Activated CD4-positive, alpha-beta T cell treated with anti-CD3 and anti-CD28 coated beads, Interleukin-2, amount 10 ng/mL, durations not matched to agents 7 days and 5 days (primary cell): Measurements from ENCODE around the gene PROKR1. TPM values are rescaled to one million over a fixed set of nuclear protein-coding genes. Genes with fewer than 3 reads are reported as not detected.
"Not testable (repeated sequence)": the region's sequence is repeated elsewhere in the genome, so short reads cannot be mapped to it uniquely, and the experiment has no call there.

ENCODE experiments used
- CTCF ChIA-PET: fragments of 350-600 bp; sonication (Branson Sonifier 250); formaldehyde crosslinking; loops from one replicate; lab custom pipeline; 2021; ENCODE audit warnings: antibody characterized with exemption; lab: Charles Lee
- POLR2A ChIA-PET: fragments of 350-600 bp; sonication (Branson Sonifier 250); formaldehyde crosslinking; loops from one replicate; lab custom pipeline; 2021; ENCODE audit warnings: antibody characterized with exemption; lab: Charles Lee
- DNase-seq: peaks from one replicate; pipeline ENCODE4 v3.0.0-alpha.2; 2020
- H3K27ac Mint-ChIP-seq: one replicate; pipeline ENCODE4 v1.8.0; 2021; ENCODE audit warnings: mild to moderate bottlenecking, moderate library complexity, mixed read lengths
- H3K27me3 Mint-ChIP-seq: one replicate; pipeline ENCODE4 v1.8.0; 2021; ENCODE audit warnings: mixed read lengths
- H3K36me3 Mint-ChIP-seq: one replicate; pipeline ENCODE4 v1.8.0; 2021; ENCODE audit warnings: low read depth, mixed read lengths
- H3K4me1 Mint-ChIP-seq: one replicate; pipeline ENCODE4 v1.8.0; 2021; ENCODE audit warnings: mixed read lengths
- H3K4me3 Mint-ChIP-seq: one replicate; pipeline ENCODE4 v1.8.0; 2021; ENCODE audit warnings: mild to moderate bottlenecking, moderate library complexity, mixed read lengths
- H3K9me3 Mint-ChIP-seq: one replicate; pipeline ENCODE4 v1.8.0; 2021; ENCODE audit warnings: mixed read lengths
- total RNA-seq, 2 experiments: library from RNA; stranded (reverse); gene quantifications; one replicate each; pipeline ENCODE4 v1.2.3, GENCODE V29; 2021

The PROKR1 gene
- not detected for total RNA-seq

- ChIA-PET CTCF (interaction anchor here (1.2 kb wide), 1 partner anchor 16 kb away, joined by 3 read pairs; no protein-coding TSS in a partner anchor), POLR2A (interaction anchor here (1.0 kb wide), 1 partner anchor 10 kb away, joined by 7 read pairs; no protein-coding TSS in a partner anchor)
- no peak within 1 kb of the TSS for H3K27ac Mint-ChIP-seq
- H3K9me3 Mint-ChIP-seq, result peaks cover 6% of the 10 kb centered on the region
- H3K4me1 Mint-ChIP-seq, result peaks cover 12% of the 10 kb centered on the region
- DNase-seq, result no peak
- H3K36me3 Mint-ChIP-seq, result peaks cover 1% of the 10 kb centered on the region
- peaks cover 72% of the 10 kb centered on the region for H3K27me3 Mint-ChIP-seq
- peak within 1 kb of the TSS; percentile 39 for H3K4me3 Mint-ChIP-seq
Observed at GRCh38 chr2:68643011-68643873, at the start of gene PROKR1. Gene PROKR1 (plus strand): TSS chr2:68643579. CDS start chr2:68645822, 2,243 bp downstream.

- peaks cover 9% of the 10 kb centered on the region for H3K27me3 Mint-ChIP-seq
- no peaks in the 10 kb centered on the region for H3K36me3 Mint-ChIP-seq
- H3K9me3 Mint-ChIP-seq, result peaks cover 2% of the 10 kb centered on the region
- H3K4me1 Mint-ChIP-seq, result peaks cover 11% of the 10 kb centered on the region
- no peak for DNase-seq
- POLR2A ChIA-PET, result no interaction called here
- no peak overlapping the region for H3K27ac Mint-ChIP-seq
- H3K4me3 Mint-ChIP-seq, result no peak overlapping the region
- CTCF ChIA-PET, result interaction anchor here (0.8 kb wide), 1 partner anchor 342 kb away, joined by 3 read pairs; no protein-coding TSS in a partner anchor
Observed at GRCh38 chr2:68594041-68594440, 49.3 kb upstream of the PROKR1 start.

GRCh38 chr2:68594674-68595492 lies 48.5 kb upstream of the PROKR1 start:
- Mint-ChIP-seq H3K27ac (no peak overlapping the region), H3K36me3 (no peaks in the 10 kb centered on the region), H3K4me1 (peaks cover 11% of the 10 kb centered on the region), H3K9me3 (peaks cover 4% of the 10 kb centered on the region), H3K4me3 (no peak overlapping the region), H3K27me3 (peaks cover 17% of the 10 kb centered on the region)
- ChIA-PET CTCF (interaction anchor here (0.6 to 1.7 kb wide), 16 partner anchors 10 to 341 kb away, joined by 3 to 8 read pairs (median 3); no protein-coding TSS in a partner anchor), POLR2A (no interaction called here)
- peak; percentile 66 for DNase-seq

GRCh38 chr2:68595493-68595785 lies 47.9 kb upstream of the PROKR1 start:
- H3K27ac Mint-ChIP-seq, H3K36me3 Mint-ChIP-seq, H3K9me3 Mint-ChIP-seq, H3K4me3 Mint-ChIP-seq, DNase-seq, POLR2A ChIA-PET: not testable (repeated sequence)
- H3K27me3 Mint-ChIP-seq, result peaks cover 22% of the 10 kb centered on the region
- CTCF ChIA-PET, result interaction anchor here (0.6 to 1.8 kb wide), 17 partner anchors 8 to 332 kb away, joined by 3 to 8 read pairs (median 3); no protein-coding TSS in a partner anchor
- H3K4me1 Mint-ChIP-seq, result peaks cover 11% of the 10 kb centered on the region

GRCh38 chr2:68600495-68600894 lies 42.9 kb upstream of the PROKR1 start:
- DNase-seq, H3K4me1 Mint-ChIP-seq, H3K4me3 Mint-ChIP-seq, CTCF ChIA-PET, H3K27ac Mint-ChIP-seq, H3K36me3 Mint-ChIP-seq, POLR2A ChIA-PET: not testable (repeated sequence)
- peaks cover 43% of the 10 kb centered on the region for H3K27me3 Mint-ChIP-seq
- peaks cover 17% of the 10 kb centered on the region for H3K9me3 Mint-ChIP-seq

- no peak overlapping the region for H3K27ac Mint-ChIP-seq
- POLR2A ChIA-PET, result no interaction called here
- H3K36me3 Mint-ChIP-seq, result no peaks in the 10 kb centered on the region
- peaks cover 15% of the 10 kb centered on the region for H3K9me3 Mint-ChIP-seq
- no peak for DNase-seq
- no peaks in the 10 kb centered on the region for H3K4me1 Mint-ChIP-seq
- no peak overlapping the region for H3K4me3 Mint-ChIP-seq
- CTCF ChIA-PET, result no interaction called here
- H3K27me3 Mint-ChIP-seq, result peaks cover 39% of the 10 kb centered on the region
Observed at GRCh38 chr2:68603059-68603458, 40.3 kb upstream of the PROKR1 start.

GRCh38 chr2:68604077-68604476 lies 39.3 kb upstream of the PROKR1 start:
- H3K4me1 Mint-ChIP-seq, result no peaks in the 10 kb centered on the region
- no peak overlapping the region for H3K27ac Mint-ChIP-seq
- no peak overlapping the region for H3K4me3 Mint-ChIP-seq
- H3K9me3 Mint-ChIP-seq, result peaks cover 15% of the 10 kb centered on the region
- H3K27me3 Mint-ChIP-seq, result peaks cover 36% of the 10 kb centered on the region
- no peaks in the 10 kb centered on the region for H3K36me3 Mint-ChIP-seq
- DNase-seq, result no peak
- ChIA-PET CTCF (no interaction called here), POLR2A (no interaction called here)

GRCh38 chr2:68605939-68606338 lies 37.4 kb upstream of the PROKR1 start:
- ChIA-PET CTCF (no interaction called here), POLR2A (no interaction called here)
- Mint-ChIP-seq H3K4me3 (no peak overlapping the region), H3K27ac (no peak overlapping the region), H3K9me3 (peaks cover 19% of the 10 kb centered on the region), H3K27me3 (peaks cover 23% of the 10 kb centered on the region), H3K4me1 (no peaks in the 10 kb centered on the region), H3K36me3 (peaks cover 2% of the 10 kb centered on the region)
- no peak for DNase-seq

- peaks cover 19% of the 10 kb centered on the region for H3K27me3 Mint-ChIP-seq
- ChIA-PET CTCF (interaction anchor here (1.4 to 1.5 kb wide), 2 partner anchors 11 to 21 kb away, joined by 3 to 4 read pairs; no protein-coding TSS in a partner anchor), POLR2A (no interaction called here)
- no peak overlapping the region for H3K4me3 Mint-ChIP-seq
- H3K27ac Mint-ChIP-seq, result no peak overlapping the region
- no peak for DNase-seq
- peaks cover 2% of the 10 kb centered on the region for H3K36me3 Mint-ChIP-seq
- no peaks in the 10 kb centered on the region for H3K4me1 Mint-ChIP-seq
- H3K9me3 Mint-ChIP-seq, result peaks cover 15% of the 10 kb centered on the region
Observed at GRCh38 chr2:68606759-68607158, 36.6 kb upstream of the PROKR1 start.

GRCh38 chr2:68607837-68608236 lies 35.5 kb upstream of the PROKR1 start:
- DNase-seq, result no peak
- ChIA-PET POLR2A (no interaction called here), CTCF (interaction anchor here (1.4 to 1.5 kb wide), 2 partner anchors 12 to 19 kb away, joined by 3 to 4 read pairs; no protein-coding TSS in a partner anchor)
- Mint-ChIP-seq H3K27me3 (peaks cover 13% of the 10 kb centered on the region), H3K36me3 (peaks cover 2% of the 10 kb centered on the region), H3K27ac (no peak overlapping the region), H3K4me3 (no peak overlapping the region), H3K4me1 (no peaks in the 10 kb centered on the region), H3K9me3 (peaks cover 10% of the 10 kb centered on the region)

- peaks cover 8% of the 10 kb centered on the region for H3K9me3 Mint-ChIP-seq
Observed at GRCh38 chr2:68612765-68613519, 30.4 kb upstream of the PROKR1 start.

GRCh38 chr2:68620772-68621171 lies 22.6 kb upstream of the PROKR1 start:
- H3K4me1 Mint-ChIP-seq, result no peaks in the 10 kb centered on the region
- no peak for DNase-seq
- no peaks in the 10 kb centered on the region for H3K27me3 Mint-ChIP-seq
- ChIA-PET POLR2A (no interaction called here), CTCF (no interaction called here)
- H3K9me3 Mint-ChIP-seq, result peaks cover 5% of the 10 kb centered on the region
- no peak overlapping the region for H3K4me3 Mint-ChIP-seq
- H3K27ac Mint-ChIP-seq, result no peak overlapping the region
- no peaks in the 10 kb centered on the region for H3K36me3 Mint-ChIP-seq

More at GRCh38 chr2:68612765-68613519, 30.4 kb upstream of the PROKR1 start:
- H3K4me3 Mint-ChIP-seq, result no peak overlapping the region
- no peak overlapping the region for H3K27ac Mint-ChIP-seq
- H3K27me3 Mint-ChIP-seq, result peaks cover 2% of the 10 kb centered on the region
- H3K36me3 Mint-ChIP-seq, result peaks cover 2% of the 10 kb centered on the region
- H3K4me1 Mint-ChIP-seq, result no peaks in the 10 kb centered on the region
- no peak for DNase-seq
- ChIA-PET CTCF (no interaction called here), POLR2A (no interaction called here)
